Activated T-cell treated with anti-CD3 and anti-CD28 coated beads for 24 hours (primary cell): ENCODE measurements around the gene PSENEN.
"Not testable (repeated sequence)": the region's sequence is repeated elsewhere in the genome, so short reads cannot be mapped to it uniquely, and the experiment has no call there.

Experiments
- DNase-seq: peaks from one replicate; pipeline ENCODE4 v3.0.0-alpha.2; 2020; ENCODE audit warnings: low read depth

Gene PSENEN

DNA sequence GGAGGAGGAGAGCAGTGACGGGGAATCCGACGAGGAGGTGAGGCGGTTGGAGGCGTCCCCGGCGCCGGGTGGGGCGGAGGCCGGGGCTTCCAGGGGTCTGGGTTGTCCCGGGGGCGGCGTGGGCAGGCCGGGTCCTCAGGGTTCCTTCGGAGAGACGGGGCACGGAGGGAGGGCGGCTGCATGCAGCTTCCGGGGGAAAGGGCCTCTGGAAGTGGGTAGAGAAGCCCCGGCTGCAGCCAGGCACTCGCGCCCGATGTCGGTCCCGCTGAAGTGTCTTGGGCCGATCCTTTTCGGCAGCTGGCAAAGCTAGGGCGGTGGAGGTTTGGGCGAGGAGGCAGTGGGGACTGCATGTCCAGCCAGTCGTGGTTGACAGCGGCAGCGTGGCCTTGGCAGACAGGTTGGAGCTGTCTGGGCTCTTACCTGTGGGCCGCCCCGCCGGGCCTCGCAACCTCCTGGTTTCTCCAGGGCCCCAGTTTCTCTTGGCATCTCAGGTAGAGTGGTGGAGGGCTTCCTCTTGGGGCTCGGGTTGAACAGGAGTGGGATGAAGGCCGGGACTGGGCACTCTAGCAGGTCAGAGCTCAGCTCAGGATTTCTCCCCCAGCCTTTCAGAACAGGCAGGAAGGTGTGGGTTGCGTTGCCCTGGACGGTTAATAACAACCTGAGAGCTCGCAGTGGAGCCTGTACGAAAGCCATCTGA, 27.0 kb upstream of the PSENEN start:
- DNase-seq = peak; percentile 41

DNA sequence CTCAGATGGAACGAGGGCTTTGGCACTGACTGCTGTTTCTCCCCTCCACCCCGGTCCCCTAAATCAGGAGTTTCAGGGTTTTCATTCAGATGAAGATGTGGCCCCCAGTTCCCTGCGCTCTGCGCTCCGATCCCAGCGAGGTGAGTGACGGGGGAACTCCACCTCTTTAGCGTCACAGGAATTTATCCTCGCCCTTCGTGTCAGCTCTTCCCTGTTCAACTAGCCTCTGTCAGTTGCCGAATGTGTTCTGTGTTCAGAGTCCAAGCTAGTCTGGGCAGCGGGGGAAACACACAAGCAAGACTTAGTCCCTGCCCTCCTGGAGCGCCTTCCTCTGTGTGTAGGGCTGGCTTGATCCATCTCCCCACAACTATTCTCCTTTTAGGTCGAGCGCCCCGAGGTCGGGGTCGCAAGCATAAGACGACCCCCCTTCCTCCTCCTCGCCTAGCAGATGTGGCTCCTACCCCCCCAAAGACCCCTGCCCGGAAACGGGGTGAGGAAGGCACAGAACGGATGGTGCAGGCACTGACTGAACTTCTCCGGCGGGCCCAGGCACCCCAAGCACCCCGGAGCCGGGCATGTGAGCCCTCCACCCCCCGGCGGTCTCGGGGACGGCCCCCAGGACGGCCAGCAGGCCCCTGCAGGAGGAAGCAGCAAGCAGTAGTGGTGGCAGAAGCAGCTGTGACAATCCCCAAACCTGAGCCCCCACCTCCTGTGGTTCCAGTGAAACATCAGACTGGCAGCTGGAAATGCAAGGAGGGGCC, 25.9 kb upstream of the PSENEN start:
- DNase-seq = no peak

GRCh38 chr19:35720163-35720524, 25.3 kb upstream of the PSENEN start:
- no peak for DNase-seq

GRCh38 chr19:35720648-35721047, 24.8 kb upstream of the PSENEN start:
- no peak for DNase-seq

DNA sequence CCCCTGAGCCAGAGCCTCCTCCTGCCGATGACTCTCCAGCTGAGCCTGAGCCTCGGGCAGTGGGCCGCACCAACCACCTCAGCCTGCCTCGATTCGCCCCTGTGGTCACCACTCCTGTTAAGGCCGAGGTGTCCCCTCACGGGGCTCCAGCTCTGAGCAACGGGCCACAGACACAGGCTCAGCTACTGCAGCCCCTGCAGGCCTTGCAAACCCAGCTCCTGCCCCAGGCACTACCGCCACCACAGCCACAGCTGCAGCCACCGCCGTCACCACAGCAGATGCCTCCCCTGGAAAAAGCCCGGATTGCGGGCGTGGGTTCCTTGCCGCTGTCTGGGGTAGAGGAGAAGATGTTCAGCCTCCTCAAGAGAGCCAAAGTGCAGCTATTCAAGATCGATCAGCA, 24.1 kb upstream of the PSENEN start:
- no peak for DNase-seq

DNA sequence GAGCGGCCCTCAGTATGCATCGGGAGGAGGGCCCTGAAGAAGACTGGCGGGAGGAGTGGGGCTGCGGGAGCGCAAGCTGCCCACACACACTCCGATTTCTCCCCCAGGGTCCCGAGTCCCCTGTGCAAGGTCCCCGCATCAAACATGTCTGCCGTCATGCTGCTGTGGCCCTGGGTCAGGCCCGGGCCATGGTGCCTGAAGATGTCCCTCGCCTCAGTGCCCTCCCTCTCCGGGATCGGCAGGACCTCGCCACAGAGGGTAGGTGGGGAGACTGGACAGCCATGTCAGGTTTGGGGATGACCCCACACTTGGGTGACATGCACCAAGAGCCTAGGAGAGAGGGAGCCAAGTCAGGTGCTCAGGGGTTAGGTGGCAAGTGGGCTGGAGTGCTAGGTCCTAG, 23.0 kb upstream of the PSENEN start:
- DNase-seq = no peak

- no peak for DNase-seq
Observed at GRCh38 chr19:35722897-35723296, 22.6 kb upstream of the PSENEN start.

DNA sequence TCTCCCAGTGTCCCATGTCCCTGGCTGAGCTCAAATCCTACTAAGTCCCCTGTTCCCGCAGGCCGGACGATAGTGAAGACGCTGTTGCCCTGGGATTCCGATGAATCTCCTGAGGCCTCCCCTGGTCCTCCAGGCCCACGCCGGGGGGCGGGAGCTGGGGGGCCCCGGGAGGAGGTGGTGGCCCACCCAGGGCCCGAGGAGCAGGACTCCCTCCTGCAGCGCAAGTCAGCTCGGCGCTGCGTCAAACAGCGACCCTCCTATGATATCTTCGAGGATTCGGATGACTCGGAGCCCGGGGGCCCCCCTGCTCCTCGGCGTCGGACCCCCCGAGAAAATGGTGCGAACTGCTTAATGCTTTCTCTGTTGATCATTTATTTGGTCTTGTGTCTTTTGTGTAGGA, 21.8 kb upstream of the PSENEN start:
- no peak for DNase-seq

DNA sequence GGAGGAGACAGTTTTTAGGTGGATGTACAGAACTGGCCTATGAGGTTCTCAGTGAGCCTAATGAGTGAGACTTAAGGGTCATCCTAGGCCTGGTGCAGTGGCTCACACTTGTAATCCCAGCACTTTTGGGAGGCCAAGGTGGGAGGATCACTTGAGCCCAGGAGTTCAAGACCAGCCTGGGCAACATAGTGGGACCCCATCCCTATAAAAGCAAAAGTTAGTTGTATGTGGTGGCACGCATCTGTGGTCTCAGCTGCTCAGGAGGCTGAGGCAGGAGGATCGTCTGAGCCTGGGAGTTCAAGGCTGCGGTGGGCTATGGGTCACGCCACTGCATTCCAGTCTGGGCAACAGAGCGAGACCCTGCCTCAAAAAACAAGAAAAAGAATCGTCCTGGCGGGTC, 21.3 kb upstream of the PSENEN start:
- not testable (repeated sequence) for DNase-seq

DNA sequence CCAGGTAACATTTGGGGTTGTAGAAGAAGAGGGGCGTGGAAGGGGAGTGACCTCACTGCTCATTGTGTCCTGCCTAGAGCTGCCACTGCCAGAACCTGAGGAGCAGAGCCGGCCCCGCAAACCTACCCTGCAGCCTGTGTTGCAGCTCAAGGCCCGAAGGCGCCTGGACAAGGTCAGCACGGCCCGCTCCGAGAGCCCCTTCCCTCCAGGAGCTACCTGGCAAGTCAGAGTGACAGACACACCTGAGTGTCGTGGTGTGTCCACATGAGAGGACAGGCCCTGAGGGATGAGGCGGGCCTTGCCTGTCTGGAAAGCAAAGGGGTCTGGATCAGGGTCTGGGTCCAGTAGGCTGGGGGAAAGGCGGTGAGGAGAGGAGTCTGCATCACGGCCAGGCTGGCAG, 20.9 kb upstream of the PSENEN start:
- no peak for DNase-seq

- no peak for DNase-seq
Observed at GRCh38 chr19:35725216-35725861, 20.1 kb upstream of the PSENEN start.

DNA sequence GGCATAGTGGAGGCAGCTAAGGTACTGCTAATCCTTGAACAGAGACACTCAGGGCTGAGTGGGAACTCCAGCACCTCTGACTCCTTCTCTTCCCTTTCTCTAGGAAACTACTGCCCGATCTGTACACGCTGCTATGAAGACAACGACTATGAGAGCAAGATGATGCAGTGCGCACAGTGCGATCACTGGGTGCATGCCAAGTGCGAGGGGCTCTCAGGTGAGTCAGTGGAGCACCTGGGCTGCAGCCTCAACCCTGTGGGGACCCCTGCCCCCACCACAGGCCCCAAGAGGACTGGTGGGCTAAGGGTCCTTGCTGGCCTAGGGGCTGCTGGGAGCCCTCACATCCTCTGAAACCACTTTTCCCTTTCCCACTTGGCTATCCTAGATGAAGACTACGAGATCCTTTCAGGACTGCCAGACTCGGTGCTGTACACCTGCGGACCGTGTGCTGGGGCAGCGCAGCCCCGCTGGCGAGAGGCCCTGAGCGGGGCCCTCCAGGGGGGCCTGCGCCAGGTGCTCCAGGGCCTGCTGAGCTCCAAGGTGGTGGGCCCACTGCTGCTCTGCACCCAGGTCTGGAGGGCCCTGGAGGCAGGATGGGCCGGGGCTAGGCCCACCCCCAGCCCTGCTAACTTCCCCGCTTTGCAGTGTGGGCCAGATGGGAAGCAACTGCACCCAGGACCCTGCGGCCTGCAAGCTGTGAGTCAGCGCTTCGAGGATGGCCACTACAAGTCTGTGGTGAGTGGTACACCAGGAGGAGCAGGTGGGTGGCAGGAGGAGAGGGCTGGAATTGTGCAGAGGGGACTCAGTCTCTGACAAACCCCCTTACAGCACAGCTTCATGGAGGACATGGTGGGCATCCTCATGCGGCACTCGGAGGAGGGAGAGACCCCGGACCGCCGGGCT, 18.1 kb upstream of the PSENEN start:
- no peak for DNase-seq

DNA sequence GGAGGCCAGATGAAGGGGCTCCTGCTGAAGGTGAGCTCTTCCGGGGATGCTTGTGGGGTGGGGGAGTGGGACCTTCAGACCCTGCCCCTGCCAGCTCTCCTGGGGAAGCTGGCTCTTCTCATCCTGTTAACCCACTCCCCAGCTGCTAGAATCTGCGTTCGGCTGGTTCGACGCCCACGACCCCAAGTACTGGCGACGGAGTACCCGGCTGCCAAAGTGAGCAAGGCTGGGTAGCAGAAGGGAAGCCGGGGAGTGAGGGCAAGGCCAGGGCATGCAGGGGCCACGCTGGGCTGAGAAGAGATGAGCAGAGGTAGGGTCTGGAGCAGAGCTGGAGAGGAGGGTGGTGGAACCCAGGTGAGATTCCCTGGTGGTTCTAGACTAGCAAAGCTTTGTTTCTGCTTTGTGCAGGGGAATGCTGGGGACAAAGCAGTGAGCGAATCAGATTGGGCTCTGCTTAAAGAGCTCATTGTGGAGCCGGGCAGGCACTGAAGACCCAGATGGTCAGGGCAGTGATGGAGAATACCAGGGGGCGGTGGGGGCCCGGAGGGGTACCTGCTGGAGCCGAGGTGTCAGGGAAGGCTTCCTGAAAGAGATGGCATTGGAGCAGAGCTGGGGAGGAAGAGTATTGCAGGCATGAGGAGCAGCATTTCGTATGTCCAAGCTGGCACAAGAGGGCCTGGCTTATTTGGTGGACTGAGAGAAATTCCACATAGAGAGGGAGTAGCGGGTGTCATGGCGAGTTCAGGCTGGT, 17.3 kb upstream of the PSENEN start:
- no peak for DNase-seq

GRCh38 chr19:35729021-35729420, 16.4 kb upstream of the PSENEN start:
- no peak for DNase-seq

- no peak for DNase-seq
Observed at GRCh38 chr19:35729763-35730162, 15.7 kb upstream of the PSENEN start.

- no peak for DNase-seq
Observed at GRCh38 chr19:35730326-35730725, 15.1 kb upstream of the PSENEN start.

GRCh38 chr19:35731353-35731752, 14.1 kb upstream of the PSENEN start:
- no peak for DNase-seq

DNA sequence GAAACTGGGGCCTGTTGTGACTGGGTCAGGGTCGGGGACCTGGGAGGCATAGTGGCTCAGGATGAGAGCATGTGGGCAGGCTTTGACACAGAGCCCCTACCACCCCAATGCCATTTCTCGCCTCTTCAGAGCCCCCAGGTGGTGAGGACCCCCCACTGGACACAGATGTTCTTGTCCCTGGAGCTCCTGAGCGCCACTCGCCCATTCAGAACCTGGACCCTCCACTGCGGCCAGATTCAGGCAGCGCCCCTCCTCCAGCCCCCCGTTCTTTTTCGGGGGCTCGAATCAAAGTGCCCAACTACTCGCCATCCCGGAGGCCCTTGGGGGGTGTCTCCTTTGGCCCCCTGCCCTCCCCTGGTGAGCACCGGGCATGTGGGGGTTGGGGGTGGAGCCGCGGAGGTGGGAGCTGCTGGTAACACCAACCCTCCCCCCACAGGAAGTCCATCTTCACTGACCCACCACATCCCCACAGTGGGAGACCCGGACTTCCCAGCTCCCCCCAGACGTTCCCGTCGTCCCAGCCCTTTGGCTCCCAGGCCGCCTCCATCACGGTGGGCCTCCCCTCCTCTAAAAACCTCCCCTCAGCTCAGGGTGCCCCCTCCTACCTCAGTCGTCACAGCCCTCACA, 13.6 kb upstream of the PSENEN start:
- DNase-seq = no peak

DNA sequence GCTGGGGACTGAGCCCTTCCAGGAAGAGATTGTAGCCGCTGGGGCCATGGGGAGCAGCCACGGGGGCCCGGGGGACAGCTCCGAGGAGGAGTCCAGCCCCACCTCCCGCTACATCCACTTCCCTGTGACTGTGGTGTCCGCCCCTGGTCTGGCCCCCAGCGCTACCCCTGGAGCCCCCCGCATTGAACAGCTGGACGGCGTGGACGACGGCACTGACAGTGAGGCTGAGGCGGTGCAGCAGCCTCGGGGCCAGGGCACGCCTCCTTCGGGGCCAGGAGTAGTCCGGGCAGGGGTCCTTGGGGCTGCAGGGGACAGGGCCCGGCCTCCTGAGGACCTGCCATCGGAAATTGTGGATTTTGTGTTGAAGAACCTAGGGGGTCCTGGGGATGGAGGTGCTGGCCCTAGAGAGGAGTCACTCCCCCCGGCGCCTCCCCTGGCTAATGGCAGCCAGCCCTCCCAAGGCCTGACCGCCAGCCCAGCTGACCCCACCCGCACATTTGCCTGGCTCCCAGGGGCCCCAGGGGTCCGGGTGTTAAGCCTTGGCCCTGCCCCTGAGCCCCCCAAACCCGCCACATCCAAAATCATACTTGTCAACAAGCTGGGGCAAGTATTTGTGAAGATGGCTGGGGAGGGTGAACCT, 12.8 kb upstream of the PSENEN start:
- no peak for DNase-seq
